Measurements from ENCODE around the gene RASA4B. TPM values are rescaled to one million over a fixed set of nuclear protein-coding genes. Genes with fewer than 3 reads are reported as not detected.
"Not testable (repeated sequence)": the region's sequence is repeated elsewhere in the genome, so short reads cannot be mapped to it uniquely, and the experiment has no call there.

Gene RASA4B
- total RNA-seq, result 10 to 100 TPM in 2 of 3 donors, 1 to 10 TPM in 1; 8.0 to 30.8 (median 12.2) TPM
- long read RNA-seq, donor 1, partial matches to known transcripts, result 2 of 17 reads
- long read RNA-seq, donor 1, other reads (novel, unspliced or antisense), result 10 of 17 reads
- long read RNA-seq, donor 2, partial matches to known transcripts, result 1 of 4 reads
- long read RNA-seq, donor 2, other reads (novel, unspliced or antisense), result 1 of 4 reads

- peak; percentile 97 for ATAC-seq
Measured at GRCh38 chr7:102517550-102518147, at the start of gene RASA4B. TSS of gene RASA4B (minus strand) at chr7:102517777. CDS start at chr7:102517710, 67 bp downstream.

GRCh38 chr7:102550808-102551422, 33.3 kb upstream of the RASA4B start, which contains the start of gene SPDYE2:
TSS of gene SPDYE2 (plus strand) at chr7:102551226. CDS start at chr7:102553256, 2,030 bp downstream.
- H3K4me3 ChIP-seq; DNase-seq; H3K36me3 ChIP-seq (ENCODE audit: low read depth); ATAC-seq; intact Hi-C loops (cut with DNase I, micrococcal nuclease); H3K4me1 ChIP-seq (ENCODE audit: low read depth); H3K9me3 ChIP-seq: not testable (repeated sequence)

More at GRCh38 chr7:102517550-102518147, at the start of gene RASA4B:
- H3K9me3 ChIP-seq; H3K4me1 ChIP-seq (ENCODE audit: low read depth); H3K36me3 ChIP-seq (ENCODE audit: low read depth); intact Hi-C loops (cut with DNase I, micrococcal nuclease); H3K4me3 ChIP-seq: not testable (repeated sequence)
- peak in 2 of 3 donors; percentile 8 to 49 for DNase-seq

GRCh38 chr7:102546353-102546752, 28.8 kb upstream of the RASA4B start:
- H3K36me3 ChIP-seq (ENCODE audit: low read depth); intact Hi-C loops (cut with DNase I, micrococcal nuclease): not testable (repeated sequence)
- ATAC-seq, result peak; percentile 15

GRCh38 chr7:102545288-102545687, 27.7 kb upstream of the RASA4B start:
- H3K9me3 ChIP-seq; ATAC-seq; DNase-seq; H3K4me1 ChIP-seq (ENCODE audit: low read depth); H3K4me3 ChIP-seq; intact Hi-C loops (cut with DNase I, micrococcal nuclease); H3K36me3 ChIP-seq (ENCODE audit: low read depth): not testable (repeated sequence)

More at GRCh38 chr7:102546353-102546752, 28.8 kb upstream of the RASA4B start:
- DNase-seq; H3K4me1 ChIP-seq (ENCODE audit: low read depth); H3K4me3 ChIP-seq; H3K9me3 ChIP-seq: not testable (repeated sequence)

- ATAC-seq, result peak; percentile 17
- DNase-seq; intact Hi-C loops (cut with DNase I, micrococcal nuclease): not testable (repeated sequence)
Measured at GRCh38 chr7:102544372-102544771, 26.8 kb upstream of the RASA4B start.

GRCh38 chr7:102543596-102543995, 26.0 kb upstream of the RASA4B start, which contains the start of gene UPK3BL2:
TSS of gene UPK3BL2 (minus strand) at chr7:102543696. CDS start at chr7:102543636, 60 bp downstream.
- H3K4me3 ChIP-seq; H3K9me3 ChIP-seq; intact Hi-C loops (cut with DNase I, micrococcal nuclease); ATAC-seq; DNase-seq; H3K4me1 ChIP-seq (ENCODE audit: low read depth); H3K36me3 ChIP-seq (ENCODE audit: low read depth): not testable (repeated sequence)

More at GRCh38 chr7:102544372-102544771, 26.8 kb upstream of the RASA4B start:
- H3K4me3 ChIP-seq; H3K4me1 ChIP-seq (ENCODE audit: low read depth); H3K9me3 ChIP-seq; H3K36me3 ChIP-seq (ENCODE audit: low read depth): not testable (repeated sequence)

- DNase-seq, result peak in 1 of 3 donors; percentile 10
- intact Hi-C loops (cut with DNase I, micrococcal nuclease), result not testable (repeated sequence)
Measured at GRCh38 chr7:102542771-102543170, 25.2 kb upstream of the RASA4B start.

GRCh38 chr7:102542083-102542482, 24.5 kb upstream of the RASA4B start:
- H3K4me3 ChIP-seq; H3K4me1 ChIP-seq (ENCODE audit: low read depth); H3K9me3 ChIP-seq; ATAC-seq; H3K36me3 ChIP-seq (ENCODE audit: low read depth); intact Hi-C loops (cut with DNase I, micrococcal nuclease): not testable (repeated sequence)
- peak in 1 of 3 donors; percentile 10 for DNase-seq

More at GRCh38 chr7:102542771-102543170, 25.2 kb upstream of the RASA4B start:
- H3K9me3 ChIP-seq; H3K36me3 ChIP-seq (ENCODE audit: low read depth); H3K4me3 ChIP-seq; ATAC-seq; H3K4me1 ChIP-seq (ENCODE audit: low read depth): not testable (repeated sequence)

GRCh38 chr7:102540604-102541003, 23.0 kb upstream of the RASA4B start:
- ATAC-seq; H3K9me3 ChIP-seq; intact Hi-C loops (cut with DNase I, micrococcal nuclease); H3K36me3 ChIP-seq (ENCODE audit: low read depth); H3K4me1 ChIP-seq (ENCODE audit: low read depth); DNase-seq; H3K4me3 ChIP-seq: not testable (repeated sequence)

- intact Hi-C loops (cut with DNase I, micrococcal nuclease); H3K36me3 ChIP-seq (ENCODE audit: low read depth); H3K9me3 ChIP-seq; DNase-seq; H3K4me3 ChIP-seq; H3K4me1 ChIP-seq (ENCODE audit: low read depth): not testable (repeated sequence)
- ATAC-seq, result peak; percentile 51
Measured at GRCh38 chr7:102535062-102535615, 17.6 kb upstream of the RASA4B start.

- DNase-seq; H3K4me1 ChIP-seq (ENCODE audit: low read depth); H3K36me3 ChIP-seq (ENCODE audit: low read depth); ATAC-seq; H3K4me3 ChIP-seq; H3K9me3 ChIP-seq; intact Hi-C loops (cut with DNase I, micrococcal nuclease): not testable (repeated sequence)
Measured at GRCh38 chr7:102532127-102532526, 14.6 kb upstream of the RASA4B start.

GRCh38 chr7:102531583-102531982, 14.0 kb upstream of the RASA4B start:
- H3K36me3 ChIP-seq (ENCODE audit: low read depth); ATAC-seq; H3K4me3 ChIP-seq; H3K4me1 ChIP-seq (ENCODE audit: low read depth); H3K9me3 ChIP-seq; DNase-seq; intact Hi-C loops (cut with DNase I, micrococcal nuclease): not testable (repeated sequence)

- ATAC-seq; H3K36me3 ChIP-seq (ENCODE audit: low read depth); DNase-seq; intact Hi-C loops (cut with DNase I, micrococcal nuclease); H3K4me1 ChIP-seq (ENCODE audit: low read depth); H3K4me3 ChIP-seq; H3K9me3 ChIP-seq: not testable (repeated sequence)
Measured at GRCh38 chr7:102527822-102528793, 10.5 kb upstream of the RASA4B start.
